AG09309 (cell line): ENCODE measurements around the gene DENND4B.
A peak's percentile ranks its signal among the peaks of the same experiment; 100 is the strongest.
"Not testable (repeated sequence)": the region's sequence is repeated elsewhere in the genome, so short reads cannot be mapped to it uniquely, and the experiment has no call there.

Source experiments
- DNase-seq: peaks from one replicate; pipeline ENCODE4 v3.0.0-alpha.2; 2010; ENCODE audit warnings: low read depth
- H3K4me3 ChIP-seq: 2 replicates; pipeline ENCODE4 v1.5.1; 2011; ENCODE audit warnings: mild to moderate bottlenecking, low read depth, low read length, moderate library complexity; ENCODE audit not compliant: control insufficient read depth
- TF ChIP-seq, protein P1 (sequence below): IDR thresholded peaks from 2 replicates; pipeline ENCODE4 v1.5.1; 2011; ENCODE audit warnings: mild to moderate bottlenecking, low read depth, low read length, inconsistent platforms; ENCODE audit not compliant: insufficient read depth, control insufficient read depth; ENCODE audit errors: missing control alignments

The DENND4B gene

DNA sequence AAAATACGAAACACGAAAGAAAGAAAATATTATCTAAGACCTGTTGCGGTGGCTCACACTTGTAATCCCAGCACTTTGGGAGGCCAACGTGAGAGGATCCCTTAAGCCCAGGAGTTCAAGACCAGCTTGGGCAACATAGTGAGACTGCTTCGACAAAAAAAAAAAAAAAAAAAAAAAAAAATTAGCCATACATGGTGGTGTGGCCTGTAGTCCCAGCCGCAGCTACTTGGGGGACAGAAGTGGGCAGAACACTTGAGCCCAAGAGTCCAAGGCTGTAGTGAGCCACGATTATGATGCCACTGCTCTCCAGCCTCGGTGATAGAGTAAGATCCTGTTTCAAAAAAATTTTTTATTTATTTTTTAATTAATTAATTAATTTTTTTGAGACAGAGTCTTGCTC lies 41.1 kb upstream of the DENND4B start:
- TF ChIP-seq, protein P1, sequence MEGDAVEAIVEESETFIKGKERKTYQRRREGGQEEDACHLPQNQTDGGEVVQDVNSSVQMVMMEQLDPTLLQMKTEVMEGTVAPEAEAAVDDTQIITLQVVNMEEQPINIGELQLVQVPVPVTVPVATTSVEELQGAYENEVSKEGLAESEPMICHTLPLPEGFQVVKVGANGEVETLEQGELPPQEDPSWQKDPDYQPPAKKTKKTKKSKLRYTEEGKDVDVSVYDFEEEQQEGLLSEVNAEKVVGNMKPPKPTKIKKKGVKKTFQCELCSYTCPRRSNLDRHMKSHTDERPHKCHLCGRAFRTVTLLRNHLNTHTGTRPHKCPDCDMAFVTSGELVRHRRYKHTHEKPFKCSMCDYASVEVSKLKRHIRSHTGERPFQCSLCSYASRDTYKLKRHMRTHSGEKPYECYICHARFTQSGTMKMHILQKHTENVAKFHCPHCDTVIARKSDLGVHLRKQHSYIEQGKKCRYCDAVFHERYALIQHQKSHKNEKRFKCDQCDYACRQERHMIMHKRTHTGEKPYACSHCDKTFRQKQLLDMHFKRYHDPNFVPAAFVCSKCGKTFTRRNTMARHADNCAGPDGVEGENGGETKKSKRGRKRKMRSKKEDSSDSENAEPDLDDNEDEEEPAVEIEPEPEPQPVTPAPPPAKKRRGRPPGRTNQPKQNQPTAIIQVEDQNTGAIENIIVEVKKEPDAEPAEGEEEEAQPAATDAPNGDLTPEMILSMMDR: no peak
- no peak overlapping the region for H3K4me3 ChIP-seq
- no peak for DNase-seq

DNA sequence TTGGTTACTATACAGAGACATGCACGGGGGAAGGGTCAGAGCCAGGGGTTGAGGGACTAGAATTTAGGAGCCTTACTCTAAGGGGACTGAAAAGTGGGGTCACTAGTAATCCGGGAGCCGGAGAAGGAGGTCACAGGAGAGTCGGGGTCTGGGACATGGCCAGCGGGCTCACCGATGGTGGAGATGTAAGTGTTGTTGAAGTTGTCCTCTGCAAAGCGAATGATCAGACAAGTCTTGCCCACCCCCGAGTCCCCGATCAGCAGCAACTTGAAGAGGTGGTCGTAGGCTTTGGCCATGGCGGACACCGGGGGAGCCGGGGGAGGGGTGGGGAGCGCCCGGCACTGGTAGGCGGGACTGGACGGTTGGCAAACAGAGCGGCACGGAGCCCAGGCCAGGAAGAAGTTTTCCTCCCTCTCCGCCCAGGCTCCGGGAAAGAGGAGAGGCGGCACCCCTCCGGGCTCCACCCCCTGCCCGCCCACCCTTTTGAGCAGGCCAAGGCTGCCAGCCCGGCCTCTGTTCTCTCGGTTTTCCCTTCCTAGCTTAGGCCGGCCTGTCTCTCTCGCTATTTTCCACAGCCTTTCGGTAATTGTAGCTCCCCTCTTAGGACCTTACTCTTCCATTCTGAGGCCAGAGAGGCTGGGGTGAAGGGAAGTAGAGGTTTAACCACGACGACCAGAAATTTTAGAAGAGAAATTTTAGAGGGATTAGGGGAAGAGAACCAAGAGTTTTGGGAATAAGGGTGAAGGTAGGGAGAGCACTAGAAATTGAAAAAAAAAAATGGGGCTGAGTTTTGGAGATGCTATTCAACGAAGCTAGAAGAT lies 39.6 kb upstream of the DENND4B start, which contains the start of gene RAB13:
Gene RAB13, minus strand, starts transcription at position 399 of the 821 bp plus-strand sequence. Its CDS starts 103 bp downstream, at position 296.
- peak; percentile 52 for DNase-seq
- H3K4me3 ChIP-seq: peak within 1 kb of the TSS; percentile 84
- TF ChIP-seq, protein P1: no peak

DNA sequence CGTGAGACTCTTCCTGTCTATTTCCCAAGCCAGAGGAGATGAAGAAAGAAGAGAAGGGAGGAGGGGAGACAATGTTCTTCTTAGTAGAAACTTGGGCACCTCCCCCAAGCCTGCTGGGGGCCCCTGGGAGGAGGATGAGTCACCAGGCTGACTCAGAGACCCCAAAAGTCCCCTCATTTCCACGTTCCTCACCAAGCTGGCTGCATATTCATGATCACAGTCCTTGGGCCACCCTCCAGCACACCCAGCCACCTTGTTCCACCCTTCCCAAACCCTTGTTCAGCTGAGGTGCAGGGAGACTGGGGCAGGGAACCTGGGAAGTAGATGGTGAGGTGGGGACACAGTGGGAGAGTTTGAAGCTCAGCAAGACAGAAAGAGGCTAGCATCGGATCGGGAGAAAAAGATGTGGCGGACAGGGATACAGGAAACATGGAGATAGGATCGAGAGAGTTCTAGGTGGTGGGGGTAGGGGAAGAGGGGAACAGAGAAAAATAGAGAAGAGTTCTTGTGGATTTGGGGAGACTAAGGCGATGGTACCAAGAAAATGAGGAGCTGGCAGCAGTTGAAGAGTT lies 38.9 kb upstream of the DENND4B start:
- peak overlapping the region; percentile 84 for H3K4me3 ChIP-seq
- no peak for DNase-seq
- TF ChIP-seq, protein P1: no peak

DNA sequence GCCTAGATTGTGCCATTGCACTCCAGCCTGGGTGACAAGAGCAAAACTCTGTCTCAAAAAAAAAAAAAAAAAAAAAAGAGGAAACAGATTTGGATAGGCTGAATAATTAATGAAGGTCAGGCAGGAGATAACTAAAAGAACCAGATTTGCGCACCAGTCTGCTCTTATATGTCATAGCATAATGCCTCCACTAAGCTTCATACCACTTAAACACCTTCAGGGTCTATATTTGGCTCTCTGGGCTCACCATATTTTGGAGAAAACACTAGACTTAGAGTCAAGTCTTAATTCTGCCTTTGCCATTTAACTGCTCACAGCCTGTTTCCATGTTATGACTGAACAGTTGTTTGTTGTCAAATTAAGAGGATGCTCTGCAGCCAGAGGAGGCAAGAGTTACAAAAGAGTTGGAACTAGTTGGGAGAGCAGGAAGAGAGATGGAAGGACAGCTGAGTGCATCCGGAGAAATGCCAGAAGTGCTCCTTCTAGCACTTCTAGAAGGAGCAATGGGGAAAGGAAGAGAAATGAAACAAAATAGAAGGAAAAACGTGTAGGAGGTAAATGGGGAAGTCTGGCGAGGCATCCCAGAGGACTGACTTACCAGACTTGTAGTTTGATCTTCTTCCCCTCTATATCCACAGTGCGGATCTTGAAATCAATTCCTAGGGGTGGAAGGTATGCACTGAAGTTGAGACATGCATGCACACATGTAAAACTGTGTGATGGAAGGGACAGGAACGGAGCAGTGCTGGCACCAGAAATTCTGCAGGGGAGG lies 37.8 kb upstream of the DENND4B start:
- no peak for DNase-seq
- TF ChIP-seq, protein P1: no peak
- peak overlapping the region; percentile 84; the same call in 1 of the 2 replicates for H3K4me3 ChIP-seq

DNA sequence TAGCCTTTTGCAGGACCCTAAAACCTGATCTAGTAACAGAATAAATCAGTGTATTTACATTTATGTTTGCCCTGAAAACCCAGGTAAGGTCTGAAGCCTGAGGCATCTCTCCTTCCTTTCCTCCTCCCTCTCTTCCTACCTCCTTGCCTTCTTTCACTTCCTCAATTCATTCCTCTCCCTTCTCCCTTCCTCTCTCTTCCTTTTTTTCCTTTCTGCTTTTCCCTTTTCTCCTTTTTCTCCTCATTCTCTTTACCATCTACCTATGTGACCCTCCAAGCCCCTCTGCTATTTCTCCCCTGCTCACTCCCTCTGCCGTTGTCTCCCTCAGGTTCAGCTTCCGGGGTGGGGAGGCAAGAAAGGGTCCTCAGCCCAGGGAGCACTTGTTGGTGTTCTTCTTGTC lies 35.2 kb upstream of the DENND4B start:
- DNase-seq, H3K4me3 ChIP-seq: not testable (repeated sequence)

DNA sequence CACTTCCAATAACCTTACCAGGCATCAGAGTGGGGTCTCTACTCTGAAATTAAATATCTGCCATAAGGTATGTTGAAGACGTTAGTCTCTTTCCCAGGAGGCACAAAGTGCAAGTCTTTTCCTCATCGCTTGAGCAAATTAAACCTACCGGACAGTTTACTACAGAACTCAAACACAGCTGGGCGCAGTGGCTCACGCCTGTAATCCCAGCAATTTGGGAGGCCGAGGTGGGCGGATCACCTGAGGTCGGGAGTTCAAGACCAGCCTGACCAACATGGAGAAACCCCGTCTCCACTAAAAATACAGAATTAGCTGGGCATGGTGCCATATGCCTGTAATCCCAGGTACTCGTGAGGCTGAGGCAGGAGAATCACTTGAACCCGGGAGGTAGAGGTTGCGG lies 32.6 kb upstream of the DENND4B start:
- not testable (repeated sequence) for DNase-seq, H3K4me3 ChIP-seq

DNA sequence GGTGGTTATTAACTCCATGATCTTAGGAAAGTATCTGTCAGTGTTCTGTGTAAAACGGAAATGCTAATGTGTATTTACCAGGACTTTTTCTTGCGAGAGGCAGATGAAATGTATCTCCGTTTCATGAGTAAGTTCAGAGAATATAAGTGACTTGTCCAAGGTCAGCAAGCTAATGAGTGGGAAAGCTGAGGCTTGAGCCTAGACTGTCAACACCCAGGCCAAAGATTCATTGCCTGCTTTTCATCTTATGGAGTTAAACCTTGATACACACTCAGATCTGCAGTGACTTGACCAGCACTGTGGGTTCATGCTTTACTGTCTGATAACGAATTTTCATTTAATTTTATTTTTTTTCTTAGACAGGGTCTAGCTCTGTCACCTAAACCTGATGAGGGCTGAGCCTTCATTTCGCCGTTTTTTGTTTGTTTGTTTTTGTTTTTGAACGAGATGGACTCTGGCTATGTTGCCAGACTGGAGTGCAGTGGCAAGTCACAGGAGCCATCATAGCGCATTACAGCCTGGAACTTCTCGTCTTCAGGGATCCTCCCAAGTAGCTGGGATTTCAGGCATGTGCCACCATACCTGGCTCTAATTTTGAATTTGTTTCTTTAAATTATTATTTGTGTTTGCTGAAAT lies 31.9 kb upstream of the DENND4B start:
- DNase-seq: no peak
- H3K4me3 ChIP-seq: peak overlapping the region; percentile 89; the same call in 1 of the 2 replicates
- TF ChIP-seq, protein P1: no peak
